HCT116 (cell line): ENCODE results near the gene APOBEC3G. TPM values are rescaled to one million over a fixed set of nuclear protein-coding genes. Genes with fewer than 3 reads are reported as not detected.

Experiments used
- ATAC-seq: fragments of 200-7000 bp; cut with Tn5 transposase; 2 replicates; pipeline ENCODE4 v1.9.1; 2020; ENCODE audit warnings: mild to moderate bottlenecking, moderate library complexity
- BruUV-seq: library from RNA; stranded (reverse); fragments of 400-500 nt; replicated peaks from 2 replicates; lab custom pipeline; 2021; lab: Mats Ljungman, UMichigan
- CTCF ChIA-PET: fragments of 300-600 bp; sonication (Branson Sonifier 250); formaldehyde crosslinking; loops from one replicate; lab custom pipeline; 2021; ENCODE audit warnings: antibody characterized with exemption; lab: Charles Lee
- POLR2A ChIA-PET: fragments of 300-600, 350-600 bp; sonication (Branson Sonifier 250); formaldehyde crosslinking; loops from one replicate; lab custom pipeline; 2021; ENCODE audit warnings: antibody characterized with exemption; lab: Charles Lee
- RAD21 ChIA-PET, 2 experiments: fragments of 300-600 bp; sonication (Branson Sonifier 250); formaldehyde crosslinking; loops; one replicate each; lab custom pipeline; 2023; ENCODE audit warnings: low total read pairs in 2 of 2; ENCODE audit not compliant: uncharacterized antibody in 2 of 2, unreplicated experiment in 2 of 2, low non-redundant PET in 1 of 2; lab: Charles Lee
- DNase-seq: peaks from one replicate; pipeline ENCODE4 v3.0.0-alpha.2; 2010; ENCODE audit warnings: low read depth, low spot score
- H2AFZ ChIP-seq: fragments of 200-600 bp; shearing (Covaris generic), sonication (generic); 2 replicates; pipeline ENCODE4 v1.6.1; 2017; ENCODE audit warnings: low read depth, mixed run types, mixed read lengths, antibody characterized with exemption, low read length; ENCODE audit not compliant: poor library complexity, severe bottlenecking
- H3K27ac ChIP-seq: 2 replicates; pipeline ENCODE4 v1.5.1; 2012; ENCODE audit warnings: low read depth, low read length
- H3K27me3 ChIP-seq: fragments of 200-600 bp; sonication (generic); 2 replicates; pipeline ENCODE4 v1.6.1; 2016; ENCODE audit warnings: mixed run types, low read length, mixed read lengths; ENCODE audit not compliant: insufficient read depth
- H3K36me3 ChIP-seq, 2 experiments: fragments of 200-500 bp in 1 of 2; fragments of 200-600 bp in 1 of 2; sonication (Bioruptor generic) in 1 of 2; sonication (generic) in 1 of 2; 2 replicates each; pipeline versions ENCODE4 v1.5.1 to v1.6.1; 2014 to 2016; ENCODE audit warnings: low read length in 2 of 2, inconsistent platforms in 1 of 2, mixed read lengths in 1 of 2, mixed run types in 1 of 2; ENCODE audit not compliant: insufficient read depth in 2 of 2, control insufficient read depth in 1 of 2
- H3K4me1 ChIP-seq, 2 experiments: fragments of 200-600 bp in 1 of 2; sonication (generic) in 1 of 2; 2 replicates each; pipeline versions ENCODE4 v1.5.1 to v1.6.1; 2012 to 2017; ENCODE audit warnings: low read length in 2 of 2, inconsistent platforms in 1 of 2, mild to moderate bottlenecking in 1 of 2, mixed read lengths in 1 of 2, mixed run types in 1 of 2, moderate library complexity in 1 of 2; ENCODE audit not compliant: insufficient read depth in 2 of 2, control insufficient read depth in 1 of 2
- H3K4me2 ChIP-seq: fragments of 200-600 bp; sonication (generic); 2 replicates; pipeline ENCODE4 v1.6.1; 2017; ENCODE audit warnings: mixed run types, low read length, mixed read lengths
- H3K4me3 ChIP-seq, 2 experiments: fragments of 200-600 bp in 1 of 2; sonication (generic) in 1 of 2; replicated peaks in 1 of 2; 2 replicates each; pipeline ENCODE4 v1.5.1; 2011 to 2016; ENCODE audit warnings: low read length in 2 of 2, control low read depth in 1 of 2, low read depth in 1 of 2, mild to moderate bottlenecking in 1 of 2, mixed read lengths in 1 of 2, mixed run types in 1 of 2
- H3K79me2 ChIP-seq: fragments of 200-600 bp; sonication (generic); 2 replicates; pipeline ENCODE4 v1.6.1; 2017; ENCODE audit warnings: mild to moderate bottlenecking, mixed run types, low read length, moderate library complexity, mixed read lengths; ENCODE audit not compliant: insufficient read depth
- H3K9ac ChIP-seq: fragments of 200-600 bp; sonication (generic); 2 replicates; pipeline ENCODE4 v1.6.1; 2016; ENCODE audit warnings: low read length, mixed read lengths
- H3K9me2 ChIP-seq: fragments of 200-600 bp; sonication (generic), shearing (Covaris generic); 2 replicates; pipeline ENCODE4 v1.6.1; 2017; ENCODE audit warnings: mixed run types, mild to moderate bottlenecking, moderate library complexity; ENCODE audit not compliant: insufficient read depth
- H3K9me3 ChIP-seq, 2 experiments: fragments of 200-500 bp in 1 of 2; fragments of 200-600 bp in 1 of 2; sonication (Bioruptor generic) in 1 of 2; sonication (generic) in 1 of 2; 2 replicates each; pipeline ENCODE4 v1.6.1; 2014 to 2017; ENCODE audit warnings: low read length in 2 of 2, mixed read lengths in 2 of 2, inconsistent platforms in 1 of 2, low read depth in 1 of 2, mild to moderate bottlenecking in 1 of 2, mixed run types in 1 of 2, moderate library complexity in 1 of 2; ENCODE audit not compliant: control insufficient read depth in 1 of 2, insufficient read depth in 1 of 2
- H4K20me1 ChIP-seq: fragments of 200-600 bp; sonication (generic), shearing (Covaris generic); 2 replicates; pipeline ENCODE4 v1.6.1; 2017; ENCODE audit warnings: mixed run types, mild to moderate bottlenecking, moderate library complexity; ENCODE audit not compliant: insufficient read depth
- CBX3 ChIP-seq: IDR thresholded peaks from 2 replicates; pipeline ENCODE4 v1.6.1; 2012; ENCODE audit warnings: low read depth
- EGR1 ChIP-seq: IDR thresholded peaks from 2 replicates; pipeline ENCODE4 v1.6.1; 2012; ENCODE audit warnings: low read depth
- ELF1 ChIP-seq: IDR thresholded peaks from 2 replicates; pipeline ENCODE4 v1.6.1; 2012; ENCODE audit warnings: low read depth, borderline replicate concordance
- EZH2phosphoT487 ChIP-seq: fragments of 200-600 bp; IDR thresholded peaks from 2 replicates; pipeline ENCODE4 v1.6.1; 2018; ENCODE audit warnings: antibody characterized with exemption, borderline replicate concordance
- FOSL1 ChIP-seq: IDR thresholded peaks from 2 replicates; pipeline ENCODE4 v1.6.1; 2012; ENCODE audit warnings: low read depth
- JUND ChIP-seq: IDR thresholded peaks from 2 replicates; pipeline ENCODE4 v1.6.1; 2012
- POLR2A ChIP-seq: IDR thresholded peaks from 2 replicates; pipeline ENCODE4 v1.7.0; 2011; ENCODE audit warnings: borderline replicate concordance; ENCODE audit not compliant: insufficient read depth, insufficient read length; ENCODE audit errors: extremely low read depth
- POLR2AphosphoS5 ChIP-seq: IDR thresholded peaks from 2 replicates; pipeline ENCODE4 v1.6.1; 2011; ENCODE audit warnings: mild to moderate bottlenecking, low read depth, low read length, moderate library complexity
- RAD21 ChIP-seq: IDR thresholded peaks from 2 replicates; pipeline ENCODE4 v1.6.1; 2012; ENCODE audit warnings: low read depth, mild to moderate bottlenecking
- SP1 ChIP-seq: IDR thresholded peaks from 2 replicates; pipeline ENCODE4 v1.6.1; 2012; ENCODE audit warnings: low read depth
- SRF ChIP-seq: IDR thresholded peaks from 2 replicates; pipeline ENCODE4 v1.6.1; 2012; ENCODE audit warnings: low read depth
- YY1 ChIP-seq: IDR thresholded peaks from 2 replicates; pipeline ENCODE4 v1.6.1; 2011; ENCODE audit warnings: low read length, low read depth, moderate library complexity, mild to moderate bottlenecking; ENCODE audit not compliant: insufficient replicate concordance; ENCODE audit errors: extremely low read depth
- ZFX ChIP-seq: fragments of 450-650 bp; IDR thresholded peaks from 2 replicates; pipeline ENCODE4 v1.6.1; 2017
- ZNF274 ChIP-seq: fragments of 200-500 bp; sonication (Bioruptor generic); IDR thresholded peaks from 2 replicates; pipeline ENCODE4 v1.6.1; 2014; ENCODE audit warnings: mild to moderate bottlenecking, low read depth, low read length, inconsistent platforms
- intact Hi-C: fragments of 100-400 bp; cut with micrococcal nuclease; formaldehyde crosslinking; loops from 2 replicates; pipeline ENCODE4 v1.10.0; 2022
- total RNA-seq: library from RNA; stranded (reverse); gene quantifications from one replicate; pipeline ENCODE4 v1.2.1, GENCODE V29; 2021; ENCODE audit not compliant: unreplicated experiment
- TF ChIP-seq, protein P1 (sequence below): IDR thresholded peaks from 2 replicates; pipeline ENCODE4 v1.6.1; 2012
- TF ChIP-seq, protein P2 (sequence below), 3 experiments: fragments of 200-600 bp in 1 of 3; sonication (generic) in 1 of 3; IDR thresholded peaks in 2 of 3; conservative IDR thresholded peaks in 1 of 3; 2 replicates each; pipeline ENCODE4 v1.5.1; 2012 to 2017; ENCODE audit warnings: low read depth in 2 of 3, low read length in 2 of 3, antibody characterized with exemption in 1 of 3, borderline replicate concordance in 1 of 3, control low read depth in 1 of 3, mild to moderate bottlenecking in 1 of 3, mixed read lengths in 1 of 3, mixed run types in 1 of 3, moderate library complexity in 1 of 3; ENCODE audit not compliant: insufficient read depth in 1 of 3
- TF ChIP-seq, protein P3 (sequence below): IDR thresholded peaks from 2 replicates; pipeline ENCODE4 v1.6.1; 2011; ENCODE audit warnings: mild to moderate bottlenecking, low read length, moderate library complexity; ENCODE audit not compliant: insufficient replicate concordance; ENCODE audit errors: extremely low read depth
- TF ChIP-seq, protein P4 (sequence below): IDR thresholded peaks from 2 replicates; pipeline ENCODE4 v1.6.1; 2012

The APOBEC3G gene
- total RNA-seq, 1 experiment from 2014 or later = 0.71 TPM

DNA sequence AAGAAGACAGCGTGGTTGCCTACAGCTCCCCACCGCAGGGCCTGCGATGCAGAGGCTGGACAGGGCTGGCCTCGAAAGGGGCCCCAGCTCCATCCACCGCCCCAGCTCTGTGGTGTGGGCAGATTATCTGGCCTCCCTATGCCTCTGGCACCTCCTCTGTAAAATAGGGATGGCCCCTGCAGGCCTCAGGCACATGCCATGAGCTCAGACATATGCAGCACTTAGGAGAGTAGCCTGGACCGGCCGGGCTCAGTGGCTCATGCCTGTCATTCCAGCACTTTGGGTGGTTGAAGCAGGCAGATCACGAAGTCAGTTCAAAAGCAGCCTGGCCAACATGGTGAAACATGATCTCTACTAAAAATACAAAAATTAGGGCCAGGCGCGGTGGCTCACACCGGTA, 48.8 kb upstream of the APOBEC3G start:
- ChIA-PET RAD21 (no interaction called here), POLR2A (no interaction called here)

DNA sequence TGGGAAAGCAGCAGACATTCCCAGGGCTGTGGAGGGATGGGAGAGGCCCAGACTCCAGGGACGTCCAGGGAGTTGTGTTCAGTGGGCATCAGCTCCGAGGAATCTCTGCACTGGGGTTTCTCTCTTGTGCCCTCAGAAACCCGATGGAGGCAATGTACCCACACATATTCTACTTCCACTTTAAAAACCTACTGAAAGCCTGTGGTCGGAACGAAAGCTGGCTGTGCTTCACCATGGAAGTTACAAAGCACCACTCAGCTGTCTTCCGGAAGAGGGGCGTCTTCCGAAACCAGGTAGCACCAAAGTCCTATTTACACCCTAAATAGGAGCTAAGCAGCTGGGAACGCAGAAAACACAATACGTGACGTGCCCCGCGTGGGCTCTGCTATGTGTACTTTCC, 47.8 kb upstream of the APOBEC3G start:
- ChIA-PET CTCF (no interaction called here), POLR2A (no interaction called here), RAD21 (interaction anchor here in 1 of 2 experiments (0.6 kb wide), 1 partner anchor 23 kb away, joined by 3 read pairs; no protein-coding TSS in a partner anchor)
- H2AFZ ChIP-seq = no peak overlapping the region
- ATAC-seq (no peak), DNase-seq (no peak)
- no peaks in the 10 kb centered on the region for H3K36me3 ChIP-seq
- no peaks in the 10 kb centered on the region for H4K20me1 ChIP-seq
- no peak overlapping the region for H3K9ac ChIP-seq
- no peak overlapping the region for H3K27ac ChIP-seq
- intact Hi-C loops = no loop called here
- no peaks in the 10 kb centered on the region for H3K9me3 ChIP-seq
- H3K27me3 ChIP-seq = no peaks in the 10 kb centered on the region
- no TSS peak for BruUV-seq
- no peaks in the 10 kb centered on the region for H3K79me2 ChIP-seq
- no peak overlapping the region for H3K4me3 ChIP-seq
- H3K4me1 ChIP-seq = no peaks in the 10 kb centered on the region
- H3K4me2 ChIP-seq = no peak overlapping the region
- H3K9me2 ChIP-seq = no peaks in the 10 kb centered on the region
- TF ChIP-seq, protein P1, sequence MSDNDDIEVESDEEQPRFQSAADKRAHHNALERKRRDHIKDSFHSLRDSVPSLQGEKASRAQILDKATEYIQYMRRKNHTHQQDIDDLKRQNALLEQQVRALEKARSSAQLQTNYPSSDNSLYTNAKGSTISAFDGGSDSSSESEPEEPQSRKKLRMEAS = no peak
- TF ChIP-seq SRF = no peak
- no peak for TF ChIP-seq POLR2A
- no peak for TF ChIP-seq POLR2AphosphoS5
- no peak for TF ChIP-seq YY1
- no peak for TF ChIP-seq SP1
- no peak for TF ChIP-seq ZFX
- TF ChIP-seq ELF1 = no peak
- TF ChIP-seq EGR1 = no peak
- no peak for TF ChIP-seq FOSL1
- no peak for TF ChIP-seq EZH2phosphoT487
- TF ChIP-seq RAD21 = no peak
- TF ChIP-seq, protein P2, sequence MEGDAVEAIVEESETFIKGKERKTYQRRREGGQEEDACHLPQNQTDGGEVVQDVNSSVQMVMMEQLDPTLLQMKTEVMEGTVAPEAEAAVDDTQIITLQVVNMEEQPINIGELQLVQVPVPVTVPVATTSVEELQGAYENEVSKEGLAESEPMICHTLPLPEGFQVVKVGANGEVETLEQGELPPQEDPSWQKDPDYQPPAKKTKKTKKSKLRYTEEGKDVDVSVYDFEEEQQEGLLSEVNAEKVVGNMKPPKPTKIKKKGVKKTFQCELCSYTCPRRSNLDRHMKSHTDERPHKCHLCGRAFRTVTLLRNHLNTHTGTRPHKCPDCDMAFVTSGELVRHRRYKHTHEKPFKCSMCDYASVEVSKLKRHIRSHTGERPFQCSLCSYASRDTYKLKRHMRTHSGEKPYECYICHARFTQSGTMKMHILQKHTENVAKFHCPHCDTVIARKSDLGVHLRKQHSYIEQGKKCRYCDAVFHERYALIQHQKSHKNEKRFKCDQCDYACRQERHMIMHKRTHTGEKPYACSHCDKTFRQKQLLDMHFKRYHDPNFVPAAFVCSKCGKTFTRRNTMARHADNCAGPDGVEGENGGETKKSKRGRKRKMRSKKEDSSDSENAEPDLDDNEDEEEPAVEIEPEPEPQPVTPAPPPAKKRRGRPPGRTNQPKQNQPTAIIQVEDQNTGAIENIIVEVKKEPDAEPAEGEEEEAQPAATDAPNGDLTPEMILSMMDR (IDR thresholded peaks at IDR 0.05 in 2 of 3, conservative IDR thresholded peaks at IDR 0.05 in 1 of 3; ENCODE audit: borderline replicate concordance in 1 of 3, insufficient read depth in 1 of 3, low read depth in 2 of 3, low read length in 2 of 3) = no peak
- no peak for TF ChIP-seq JUND

More for the DNA sequence above, 48.8 kb upstream of the APOBEC3G start:
- Histone ChIP-seq H2AFZ (no peak overlapping the region), H3K4me3 (no peak overlapping the region), H3K4me1 (no peaks in the 10 kb centered on the region), H4K20me1 (no peaks in the 10 kb centered on the region), H3K27ac (no peak overlapping the region), H3K9me2 (no peaks in the 10 kb centered on the region), H3K9ac (no peak overlapping the region), H3K27me3 (no peaks in the 10 kb centered on the region), H3K79me2 (no peaks in the 10 kb centered on the region), H3K36me3 (no peaks in the 10 kb centered on the region), H3K4me2 (no peak overlapping the region), H3K9me3 (no peaks in the 10 kb centered on the region)
- DNase-seq = no peak
- ATAC-seq = no peak
- TF ChIP-seq, protein P3, sequence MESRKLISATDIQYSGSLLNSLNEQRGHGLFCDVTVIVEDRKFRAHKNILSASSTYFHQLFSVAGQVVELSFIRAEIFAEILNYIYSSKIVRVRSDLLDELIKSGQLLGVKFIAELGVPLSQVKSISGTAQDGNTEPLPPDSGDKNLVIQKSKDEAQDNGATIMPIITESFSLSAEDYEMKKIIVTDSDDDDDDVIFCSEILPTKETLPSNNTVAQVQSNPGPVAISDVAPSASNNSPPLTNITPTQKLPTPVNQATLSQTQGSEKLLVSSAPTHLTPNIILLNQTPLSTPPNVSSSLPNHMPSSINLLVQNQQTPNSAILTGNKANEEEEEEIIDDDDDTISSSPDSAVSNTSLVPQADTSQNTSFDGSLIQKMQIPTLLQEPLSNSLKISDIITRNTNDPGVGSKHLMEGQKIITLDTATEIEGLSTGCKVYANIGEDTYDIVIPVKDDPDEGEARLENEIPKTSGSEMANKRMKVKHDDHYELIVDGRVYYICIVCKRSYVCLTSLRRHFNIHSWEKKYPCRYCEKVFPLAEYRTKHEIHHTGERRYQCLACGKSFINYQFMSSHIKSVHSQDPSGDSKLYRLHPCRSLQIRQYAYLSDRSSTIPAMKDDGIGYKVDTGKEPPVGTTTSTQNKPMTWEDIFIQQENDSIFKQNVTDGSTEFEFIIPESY = no peak
- TF ChIP-seq, protein P4, sequence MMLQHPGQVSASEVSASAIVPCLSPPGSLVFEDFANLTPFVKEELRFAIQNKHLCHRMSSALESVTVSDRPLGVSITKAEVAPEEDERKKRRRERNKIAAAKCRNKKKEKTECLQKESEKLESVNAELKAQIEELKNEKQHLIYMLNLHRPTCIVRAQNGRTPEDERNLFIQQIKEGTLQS = no peak
- TF ChIP-seq CBX3 = no peak
- no peak for TF ChIP-seq EGR1
- TF ChIP-seq EZH2phosphoT487 = no peak
- TF ChIP-seq SRF = no peak
- no peak for TF ChIP-seq ZNF274
- CTCF ChIA-PET = no interaction called here
- intact Hi-C loops = no loop called here
- BruUV-seq = no TSS peak
